Stimulated activated naive B cell treated with anti-CD40 and anti-IgM and Interleukin-4, amounts not matched to agents 10 μg/mL and 1 μg/mL and 100 μg/mL, for 72 hours (primary cell): ENCODE measurements around the gene JAKMIP1.

ENCODE experiments used
- ATAC-seq, 2 donors: fragments of 150-1000 bp; cut with Tn5 transposase; replicated peaks; 2 replicates each; pipeline ENCODE4 v1.10.0; 2021; ENCODE audit warnings: moderate library complexity in 1 of 2
- DNase-seq: peaks from one replicate; pipeline ENCODE4 v3.0.0; 2021
- H3K27ac Mint-ChIP-seq: one replicate; pipeline ENCODE4 v1.8.0; 2022; ENCODE audit warnings: mild to moderate bottlenecking, mixed read lengths
- H3K27me3 Mint-ChIP-seq, 2 donors: one replicate each; pipeline ENCODE4 v1.8.0; 2022; ENCODE audit warnings: mixed read lengths in 2 of 2
- H3K36me3 Mint-ChIP-seq, 2 donors: one replicate each; pipeline ENCODE4 v1.8.0; 2022; ENCODE audit warnings: mixed read lengths in 2 of 2, mild to moderate bottlenecking in 1 of 2
- H3K4me1 Mint-ChIP-seq, 2 donors: one replicate each; pipeline ENCODE4 v1.8.0; 2022; ENCODE audit warnings: mixed read lengths in 2 of 2, mild to moderate bottlenecking in 1 of 2
- H3K4me3 Mint-ChIP-seq, 2 donors: one replicate each; pipeline ENCODE4 v1.8.0; 2022; ENCODE audit warnings: mild to moderate bottlenecking in 2 of 2, mixed read lengths in 2 of 2, moderate library complexity in 1 of 2
- H3K9me3 Mint-ChIP-seq, 2 donors: one replicate each; pipeline ENCODE4 v1.8.0; 2022; ENCODE audit warnings: mixed read lengths in 2 of 2, mild to moderate bottlenecking in 1 of 2

The JAKMIP1 gene

DNA sequence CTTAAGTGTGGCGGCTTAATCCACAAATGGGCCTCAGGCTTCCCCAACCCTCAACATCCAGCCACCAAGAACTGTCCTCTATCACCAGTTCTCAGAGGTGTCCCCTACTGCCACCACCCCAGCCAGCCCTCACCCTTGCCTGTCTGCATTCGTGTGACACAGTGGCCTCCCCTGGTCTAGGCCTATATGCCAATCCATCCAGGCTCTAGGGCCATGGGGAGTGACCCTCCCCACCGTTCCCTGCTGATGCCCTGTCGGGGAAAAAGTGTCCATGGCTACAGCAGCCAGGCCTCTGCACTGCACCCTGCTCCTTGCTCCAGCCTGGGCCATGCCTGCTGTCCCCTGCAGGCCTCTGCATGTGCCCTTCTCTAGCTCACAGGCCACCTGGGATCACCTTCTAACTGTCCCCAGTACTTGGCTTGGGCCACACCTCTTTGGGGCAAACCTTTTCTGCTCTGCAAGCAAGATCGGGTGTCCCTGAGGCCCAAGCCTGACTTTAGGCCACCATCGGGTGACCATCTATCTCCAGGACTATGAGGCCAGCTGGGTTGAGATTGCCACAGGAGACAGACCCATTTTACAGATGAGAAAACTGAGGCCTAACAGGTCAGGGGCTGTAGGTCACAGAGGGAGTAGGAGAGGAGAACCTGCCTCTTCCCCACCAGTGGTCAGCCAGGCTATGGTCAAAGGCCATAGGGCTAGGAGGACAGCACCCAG is 75.8 kb downstream of the JAKMIP1 start:
- H3K4me1 Mint-ChIP-seq = no peaks in the 10 kb centered on the region
- H3K27me3 Mint-ChIP-seq = peaks cover 3 to 5% of the 10 kb centered on the region in 2 donors
- DNase-seq (no peak), ATAC-seq (no peak)
- H3K9me3 Mint-ChIP-seq = no peaks in the 10 kb centered on the region
- H3K36me3 Mint-ChIP-seq = no peaks in the 10 kb centered on the region
- H3K4me3 Mint-ChIP-seq = no peak overlapping the region
- no peak overlapping the region for H3K27ac Mint-ChIP-seq

- peaks cover 3 to 5% of the 10 kb centered on the region in 2 donors for H3K27me3 Mint-ChIP-seq
- DNase-seq = no peak
- H3K4me1 Mint-ChIP-seq = no peaks in the 10 kb centered on the region
- ATAC-seq = no peak
- no peak overlapping the region for H3K27ac Mint-ChIP-seq
- H3K4me3 Mint-ChIP-seq = no peak overlapping the region
- H3K9me3 Mint-ChIP-seq = no peaks in the 10 kb centered on the region
- H3K36me3 Mint-ChIP-seq = no peaks in the 10 kb centered on the region
These were observed 76.4 kb downstream of the JAKMIP1 start for GRCh38 chr4:6123976-6124375.

DNA sequence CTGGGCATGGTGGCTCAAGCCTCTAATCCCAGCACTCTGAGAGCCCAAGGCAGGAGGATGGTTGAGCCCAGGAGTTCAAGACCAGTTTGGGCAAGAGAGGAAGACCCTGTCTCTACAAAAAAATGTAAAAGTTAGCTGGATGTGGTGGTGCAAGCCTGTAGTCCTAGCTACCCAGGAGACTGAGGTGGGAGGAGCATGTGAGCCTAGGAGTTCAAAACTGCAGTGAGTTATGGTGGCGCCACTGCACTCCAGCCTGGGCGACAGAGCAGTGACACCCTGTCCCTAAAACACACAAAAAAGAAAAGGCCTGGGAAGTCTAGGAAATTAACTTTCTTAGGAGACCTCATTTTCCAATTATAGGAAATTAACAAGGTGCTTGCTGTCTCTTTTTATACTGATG is 76.8 kb downstream of the JAKMIP1 start:
- DNase-seq (no peak), ATAC-seq (no peak)
- H3K4me3 Mint-ChIP-seq = no peak overlapping the region
- no peak overlapping the region for H3K27ac Mint-ChIP-seq
- no peaks in the 10 kb centered on the region for H3K36me3 Mint-ChIP-seq
- H3K4me1 Mint-ChIP-seq = no peaks in the 10 kb centered on the region
- H3K27me3 Mint-ChIP-seq = peaks cover 3 to 8% of the 10 kb centered on the region in 2 donors
- no peaks in the 10 kb centered on the region for H3K9me3 Mint-ChIP-seq

DNA sequence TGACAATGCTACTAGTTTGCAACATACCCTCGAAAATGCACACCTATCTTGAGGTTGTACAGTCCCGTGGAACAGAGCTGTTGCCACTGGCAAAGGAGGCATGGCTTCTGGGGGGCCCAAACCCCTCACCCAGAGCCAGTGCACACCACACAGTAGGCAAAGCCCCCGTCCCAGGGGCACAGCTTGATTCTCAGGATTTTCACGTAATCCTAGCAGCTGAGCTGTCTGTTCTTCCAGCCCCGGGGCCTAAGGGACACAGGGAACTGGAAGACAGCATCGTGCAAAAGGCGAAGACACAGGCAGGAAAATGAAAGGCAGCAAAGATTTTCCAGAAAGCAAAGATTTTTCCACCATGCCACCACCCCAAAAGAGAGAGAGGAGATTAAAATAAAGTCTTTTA is 77.2 kb downstream of the JAKMIP1 start:
- no peak overlapping the region for H3K27ac Mint-ChIP-seq
- H3K36me3 Mint-ChIP-seq = no peaks in the 10 kb centered on the region
- H3K9me3 Mint-ChIP-seq = no peaks in the 10 kb centered on the region
- H3K4me3 Mint-ChIP-seq = no peak overlapping the region
- H3K27me3 Mint-ChIP-seq = peaks cover 3 to 10% of the 10 kb centered on the region in 2 donors
- ATAC-seq (no peak), DNase-seq (no peak)
- H3K4me1 Mint-ChIP-seq = no peaks in the 10 kb centered on the region

DNA sequence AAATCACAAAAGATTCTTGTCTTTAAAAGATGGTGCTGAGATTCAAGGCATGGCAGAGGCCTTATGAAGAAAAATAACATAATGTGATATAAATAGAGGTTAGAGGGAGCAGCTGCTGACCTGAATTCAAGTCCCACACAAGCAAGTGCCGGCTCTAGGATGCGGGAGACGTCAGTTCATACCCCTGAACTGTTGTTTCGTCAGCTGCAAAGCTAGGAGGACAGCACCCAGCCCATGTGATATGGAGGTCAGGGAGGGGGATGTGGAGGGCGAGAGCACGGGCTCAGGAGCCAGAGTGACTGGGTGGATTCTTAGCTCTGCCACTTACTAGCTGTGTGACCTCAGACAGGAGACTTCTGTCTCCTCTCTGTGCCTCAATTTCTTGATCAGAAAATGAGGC is 77.9 kb downstream of the JAKMIP1 start:
- H3K36me3 Mint-ChIP-seq = no peaks in the 10 kb centered on the region
- no peak overlapping the region for H3K4me3 Mint-ChIP-seq
- DNase-seq = no peak
- peaks cover 3 to 10% of the 10 kb centered on the region in 2 donors for H3K27me3 Mint-ChIP-seq
- H3K27ac Mint-ChIP-seq = no peak overlapping the region
- no peak for ATAC-seq
- H3K9me3 Mint-ChIP-seq = no peaks in the 10 kb centered on the region
- H3K4me1 Mint-ChIP-seq = no peaks in the 10 kb centered on the region

DNA sequence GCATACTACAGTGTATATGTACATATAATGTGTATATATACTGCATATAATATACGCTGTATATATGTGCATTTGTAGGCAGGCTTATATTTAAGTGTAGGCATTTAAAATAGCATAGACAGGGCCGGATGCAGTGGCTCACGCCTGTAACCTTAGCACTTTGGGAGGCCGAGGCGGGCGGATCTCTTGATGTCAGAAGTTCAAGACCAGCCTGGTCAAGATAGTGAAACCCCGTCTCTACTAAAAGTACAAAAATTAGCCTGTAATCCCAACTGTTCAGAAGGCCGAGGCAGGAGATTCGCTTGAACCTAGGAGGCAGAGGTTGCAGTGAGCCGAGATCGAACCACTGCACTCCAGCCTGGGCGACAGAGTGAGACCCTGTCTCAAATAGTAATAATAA is 78.4 kb downstream of the JAKMIP1 start:
- H3K4me3 Mint-ChIP-seq = no peak overlapping the region
- no peaks in the 10 kb centered on the region for H3K36me3 Mint-ChIP-seq
- no peak overlapping the region for H3K27ac Mint-ChIP-seq
- no peaks in the 10 kb centered on the region for H3K9me3 Mint-ChIP-seq
- peaks cover 6 to 15% of the 10 kb centered on the region in 2 donors for H3K27me3 Mint-ChIP-seq
- no peaks in the 10 kb centered on the region for H3K4me1 Mint-ChIP-seq
- no peak for ATAC-seq
- no peak for DNase-seq

GRCh38 chr4:6121276-6121850 is 79.0 kb downstream of the JAKMIP1 start:
- H3K27ac Mint-ChIP-seq = no peak overlapping the region
- no peak for ATAC-seq
- no peaks in the 10 kb centered on the region for H3K36me3 Mint-ChIP-seq
- no peak overlapping the region for H3K4me3 Mint-ChIP-seq
- H3K27me3 Mint-ChIP-seq = peaks cover 12 to 21% of the 10 kb centered on the region in 2 donors
- no peak for DNase-seq
- H3K4me1 Mint-ChIP-seq = no peaks in the 10 kb centered on the region
- no peaks in the 10 kb centered on the region for H3K9me3 Mint-ChIP-seq

- Mint-ChIP-seq H3K36me3 (no peaks in the 10 kb centered on the region), H3K9me3 (no peaks in the 10 kb centered on the region), H3K4me1 (no peaks in the 10 kb centered on the region), H3K27me3 (peaks cover 13 to 31% of the 10 kb centered on the region in 2 donors), H3K27ac (no peak overlapping the region), H3K4me3 (no peak overlapping the region)
- ATAC-seq (no peak), DNase-seq (no peak)
These were observed 80.0 kb downstream of the JAKMIP1 start for GRCh38 chr4:6120361-6120760.

GRCh38 chr4:6119507-6120020 is 80.8 kb downstream of the JAKMIP1 start:
- H3K36me3 Mint-ChIP-seq = no peaks in the 10 kb centered on the region
- no peaks in the 10 kb centered on the region for H3K4me1 Mint-ChIP-seq
- DNase-seq = no peak
- H3K9me3 Mint-ChIP-seq = no peaks in the 10 kb centered on the region
- peaks cover 13 to 32% of the 10 kb centered on the region in 2 donors for H3K27me3 Mint-ChIP-seq
- H3K27ac Mint-ChIP-seq = no peak overlapping the region
- no peak overlapping the region for H3K4me3 Mint-ChIP-seq
- ATAC-seq = peak; percentile 45 to 51

DNA sequence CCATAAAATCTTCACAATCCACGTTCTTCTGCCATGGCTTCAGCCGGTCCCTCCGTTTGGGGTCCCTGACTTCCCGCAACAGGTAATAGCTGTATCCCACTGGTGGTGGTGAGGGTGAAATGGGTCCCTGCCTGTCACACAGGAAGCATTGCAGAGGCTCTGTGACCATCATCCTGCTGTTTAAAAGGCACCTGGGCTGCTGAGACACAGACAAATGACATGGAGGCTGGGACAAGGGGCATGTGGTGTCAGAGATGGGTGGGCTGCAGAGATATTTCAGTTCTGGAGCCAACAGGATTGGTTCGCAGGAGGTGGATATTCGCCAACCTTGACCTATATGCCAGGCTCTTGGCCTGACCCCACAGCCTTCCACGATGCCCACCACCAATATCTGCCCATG is 82.1 kb downstream of the JAKMIP1 start:
- Mint-ChIP-seq H3K27ac (no peak overlapping the region), H3K27me3 (peaks cover 19 to 38% of the 10 kb centered on the region in 2 donors)
- no peak for DNase-seq

GRCh38 chr4:6116696-6117285 is 83.6 kb downstream of the JAKMIP1 start:
- no peak overlapping the region for H3K27ac Mint-ChIP-seq

More for the DNA sequence above, 82.1 kb downstream of the JAKMIP1 start:
- Mint-ChIP-seq H3K4me3 (no peak overlapping the region), H3K4me1 (no peaks in the 10 kb centered on the region), H3K36me3 (no peaks in the 10 kb centered on the region), H3K9me3 (no peaks in the 10 kb centered on the region)
- ATAC-seq = no peak

DNA sequence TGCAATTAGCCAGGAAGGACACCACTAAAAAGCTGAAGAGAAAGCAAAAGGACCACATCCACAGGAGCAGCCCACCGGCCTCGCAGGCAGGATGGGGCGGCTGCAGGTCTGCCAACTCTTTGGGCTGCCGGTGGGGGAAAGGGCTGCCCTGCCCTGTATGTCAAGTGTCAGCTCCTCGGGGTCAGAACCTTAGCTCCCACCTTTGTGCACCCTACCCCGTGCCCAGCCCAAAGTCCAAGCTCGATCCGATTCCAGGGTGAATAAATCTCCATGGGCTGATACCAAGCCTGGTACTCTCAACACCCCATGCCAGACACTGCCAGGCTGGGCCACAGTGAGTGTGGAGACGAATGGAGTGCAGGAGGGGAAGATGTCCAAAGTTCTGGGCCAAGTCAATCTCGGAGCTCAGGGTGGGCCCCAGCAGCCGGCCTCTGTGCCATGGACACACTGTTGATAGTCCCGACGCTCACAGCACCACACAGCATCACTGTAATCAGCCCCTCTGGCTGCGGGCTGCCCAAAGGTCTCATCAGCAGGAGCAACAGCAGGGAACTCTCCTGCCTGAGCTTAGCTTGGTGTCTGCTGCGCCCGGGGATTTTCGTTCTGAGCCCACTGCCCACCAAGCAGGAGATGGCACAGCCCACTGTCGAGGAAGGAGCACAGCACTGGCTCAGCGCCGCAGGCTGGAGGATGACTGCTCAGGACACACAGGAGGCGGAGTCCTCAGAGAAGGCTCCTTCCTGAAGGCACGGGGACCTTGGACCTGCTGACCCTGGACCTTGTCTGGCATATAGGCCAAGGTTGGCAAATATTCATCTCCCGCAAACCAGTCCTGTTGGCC is 84.4 kb downstream of the JAKMIP1 start:
- Mint-ChIP-seq H3K36me3 (no peaks in the 10 kb centered on the region), H3K27me3 (peaks cover 19 to 42% of the 10 kb centered on the region in 2 donors), H3K9me3 (no peaks in the 10 kb centered on the region), H3K4me1 (no peaks in the 10 kb centered on the region), H3K27ac (no peak overlapping the region), H3K4me3 (no peak overlapping the region)
- ATAC-seq (no peak), DNase-seq (no peak)

More at GRCh38 chr4:6116696-6117285, 83.6 kb downstream of the JAKMIP1 start:
- no peak overlapping the region for H3K4me3 Mint-ChIP-seq
- H3K36me3 Mint-ChIP-seq = no peaks in the 10 kb centered on the region
- peaks cover 19 to 38% of the 10 kb centered on the region in 2 donors for H3K27me3 Mint-ChIP-seq
- H3K4me1 Mint-ChIP-seq = no peaks in the 10 kb centered on the region
- ATAC-seq (no peak), DNase-seq (no peak)
- H3K9me3 Mint-ChIP-seq = no peaks in the 10 kb centered on the region

DNA sequence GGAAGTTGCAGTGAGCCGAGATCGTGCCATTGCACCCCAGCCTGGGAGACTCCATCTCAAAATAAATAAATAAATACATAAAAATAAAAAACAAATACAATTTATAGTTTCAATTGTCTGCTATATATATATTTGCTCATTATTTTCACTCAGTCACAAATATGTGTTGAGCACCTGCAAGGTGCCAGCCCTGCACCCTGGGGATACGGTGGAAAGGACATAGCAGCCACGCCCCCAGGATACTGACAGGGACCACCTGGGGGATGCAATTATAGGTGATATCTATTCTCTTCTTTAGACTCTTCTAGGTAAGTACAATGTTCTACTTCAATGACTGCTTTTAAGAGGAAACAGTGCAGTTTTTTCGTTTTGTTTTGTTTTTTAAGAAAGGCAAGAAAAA is 85.0 kb downstream of the JAKMIP1 start:
- no peak overlapping the region for H3K4me3 Mint-ChIP-seq
- H3K36me3 Mint-ChIP-seq = no peaks in the 10 kb centered on the region
- H3K27ac Mint-ChIP-seq = no peak overlapping the region
- no peak for ATAC-seq
- H3K4me1 Mint-ChIP-seq = no peaks in the 10 kb centered on the region
- peaks cover 17 to 41% of the 10 kb centered on the region in 2 donors for H3K27me3 Mint-ChIP-seq
- H3K9me3 Mint-ChIP-seq = no peaks in the 10 kb centered on the region
- DNase-seq = no peak

DNA sequence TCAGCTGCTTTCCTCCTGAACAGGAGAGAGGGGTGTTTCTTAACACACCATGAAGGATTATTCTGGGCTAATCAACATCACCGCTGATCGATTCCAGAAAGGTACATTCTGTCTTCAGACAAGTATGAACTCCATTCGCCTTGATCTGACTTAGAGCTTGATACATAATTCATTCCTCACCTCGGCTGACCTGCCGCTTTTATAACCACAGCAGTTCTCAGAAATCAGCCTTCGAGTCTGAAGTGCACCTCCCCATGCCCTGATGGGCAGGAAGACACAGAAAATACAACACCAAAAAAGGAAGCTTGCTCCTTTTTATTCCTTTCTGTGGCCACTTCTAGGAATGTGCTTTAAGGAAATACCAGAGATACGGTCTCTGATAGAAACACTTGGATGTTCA is 85.7 kb downstream of the JAKMIP1 start:
- no peaks in the 10 kb centered on the region for H3K36me3 Mint-ChIP-seq
- ATAC-seq = no peak
- no peak overlapping the region for H3K4me3 Mint-ChIP-seq
- peaks cover 16 to 37% of the 10 kb centered on the region in 2 donors for H3K27me3 Mint-ChIP-seq
- H3K4me1 Mint-ChIP-seq = no peaks in the 10 kb centered on the region
- DNase-seq = no peak
- no peak overlapping the region for H3K27ac Mint-ChIP-seq
- no peaks in the 10 kb centered on the region for H3K9me3 Mint-ChIP-seq
